Measurements from ENCODE around the gene IP6K3.

Gene IP6K3

DNA sequence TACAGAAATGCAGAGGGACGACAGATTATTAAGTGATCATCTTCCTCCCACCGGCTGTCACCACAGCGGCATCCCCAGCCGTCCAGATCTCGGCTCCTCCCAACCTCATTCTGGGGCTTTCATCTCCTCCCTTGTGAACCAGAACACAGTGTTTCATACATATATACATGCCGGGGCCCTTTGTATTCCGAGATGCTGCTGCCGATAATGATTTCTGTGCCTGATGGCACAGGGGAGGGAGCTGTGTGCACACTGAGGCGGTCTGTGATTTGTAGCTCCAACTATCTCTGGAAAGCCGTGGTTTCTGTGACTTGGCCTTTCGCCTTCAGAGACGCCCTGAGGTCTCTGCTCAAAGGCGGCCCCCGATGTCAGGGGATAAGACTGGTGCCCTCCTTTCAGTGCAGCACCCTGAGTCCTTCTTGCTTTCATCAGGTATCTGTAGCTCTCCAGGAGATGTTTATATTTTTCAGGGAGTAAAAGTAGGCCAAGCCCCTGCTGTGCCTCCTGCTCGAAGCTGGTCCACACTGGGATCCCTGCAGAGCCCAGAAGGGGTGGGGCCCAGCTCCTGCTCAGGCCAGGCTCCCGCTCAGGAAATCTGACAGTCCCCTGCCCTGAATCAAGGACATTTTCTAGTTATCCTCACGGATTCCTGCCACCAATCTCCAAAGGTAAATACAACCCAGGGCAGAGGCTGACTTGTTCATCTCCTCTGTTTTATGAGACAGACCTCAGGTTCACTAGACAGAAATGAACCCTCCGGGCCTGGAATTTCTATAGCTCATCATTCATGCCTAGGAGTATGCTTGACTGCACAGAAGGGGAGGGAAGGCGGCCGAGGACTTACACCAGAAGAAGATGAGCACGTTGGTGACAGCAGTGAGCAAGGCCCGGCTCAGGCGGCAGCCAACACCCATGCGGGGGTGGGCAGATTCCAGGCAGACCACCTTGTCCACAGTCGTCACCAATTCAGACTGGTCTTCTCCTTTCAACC, 31.0 kb upstream of the IP6K3 start:
- DNase-seq = no peak

GRCh38 chr6:33776764-33777163, 30.1 kb upstream of the IP6K3 start:
- DNase-seq = no peak

GRCh38 chr6:33776186-33776585, 29.5 kb upstream of the IP6K3 start:
- DNase-seq = no peak

DNA sequence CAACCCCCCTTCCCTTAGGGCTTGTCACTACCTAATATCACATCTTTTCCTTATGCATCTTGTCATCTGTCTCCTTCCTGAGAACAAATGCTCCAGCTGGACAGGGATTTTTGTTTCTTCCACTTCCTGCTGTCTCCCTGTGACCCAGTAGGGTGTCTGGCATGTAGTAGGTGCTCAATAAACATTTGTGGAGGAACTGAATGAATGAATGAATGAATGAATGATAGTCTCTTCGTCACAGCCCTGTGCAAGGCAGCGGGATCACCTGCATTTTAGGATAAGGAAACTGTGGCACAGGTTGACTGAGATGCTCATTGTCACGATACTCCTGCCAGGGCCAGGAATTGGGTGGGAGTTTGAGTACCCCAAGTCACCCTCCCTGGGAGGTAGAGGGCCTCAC, 28.1 kb upstream of the IP6K3 start:
- no peak for DNase-seq

DNA sequence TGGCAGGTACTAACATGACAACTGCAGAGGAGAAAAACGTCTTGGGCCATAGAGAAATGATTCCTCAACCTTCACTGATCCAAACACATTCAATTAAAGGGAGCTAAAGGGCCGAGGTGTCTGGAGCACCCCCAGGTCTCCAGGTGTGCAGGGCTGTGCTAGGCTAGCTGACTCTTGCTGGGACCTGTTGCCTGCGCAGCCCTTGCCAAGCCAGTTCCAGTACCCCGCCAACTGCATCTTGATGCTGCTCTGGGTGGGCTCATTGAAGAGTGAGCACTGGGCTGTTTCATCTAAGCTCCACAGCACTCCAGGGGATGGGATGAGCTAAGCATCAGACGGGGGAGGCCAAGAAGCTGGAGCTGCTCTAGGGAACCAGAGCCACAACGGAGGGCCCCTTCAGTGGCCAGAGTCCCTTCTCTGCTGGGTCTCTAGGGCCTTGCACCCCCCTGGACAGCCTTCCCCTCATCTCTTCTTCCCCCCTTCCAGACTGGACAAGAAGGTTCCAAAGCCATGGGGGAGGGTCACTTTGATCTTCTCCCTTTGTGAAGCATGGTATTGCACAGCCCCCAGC, 26.3 kb upstream of the IP6K3 start:
- no peak for DNase-seq

- DNase-seq = no peak
These were observed 25.6 kb upstream of the IP6K3 start for GRCh38 chr6:33772082-33772830.

DNA sequence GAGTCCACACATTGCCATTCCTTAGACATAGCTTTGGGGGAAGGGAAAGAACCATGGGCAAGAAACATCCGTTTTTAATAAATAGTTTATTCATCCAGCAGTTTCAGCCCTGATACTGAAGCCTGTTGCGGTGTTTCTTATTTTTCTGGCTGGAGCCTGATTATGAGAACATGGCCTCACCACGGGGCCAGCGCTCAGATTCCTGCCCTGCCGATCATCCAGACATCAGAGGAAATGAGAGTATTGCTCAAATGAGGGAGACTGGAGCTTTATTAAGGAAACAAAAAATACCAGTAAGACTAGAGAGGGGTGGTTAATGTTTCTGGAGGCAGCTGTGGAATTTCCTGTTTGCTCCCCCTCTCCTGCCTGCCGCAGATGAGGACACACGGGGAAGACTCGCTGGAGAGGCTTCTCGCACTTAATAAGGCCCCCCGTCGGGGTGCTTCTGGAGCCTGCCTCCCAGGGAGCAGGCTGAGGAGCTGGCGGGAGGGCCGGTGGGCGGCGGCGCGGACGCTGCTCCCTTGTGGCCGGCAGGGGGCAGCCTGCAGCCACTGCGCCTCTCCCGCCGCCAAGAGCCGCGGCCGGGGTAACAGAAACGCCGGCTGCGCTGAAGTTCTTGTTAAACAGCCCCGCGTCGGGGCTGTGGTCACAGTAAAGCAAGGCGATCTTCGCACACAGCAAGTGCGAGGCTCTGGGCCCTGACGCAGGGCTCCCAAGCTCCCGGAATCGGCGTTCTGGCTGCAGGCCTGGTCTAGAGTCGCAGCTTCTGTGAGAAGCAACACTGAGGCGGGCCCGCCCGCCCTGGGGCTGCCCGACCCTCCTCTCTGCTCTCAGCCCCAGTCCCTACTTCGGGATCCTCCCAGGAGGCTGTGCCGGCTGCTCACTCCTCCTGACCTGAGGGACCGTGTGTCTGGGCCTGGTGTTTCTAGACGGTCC, 24.7 kb upstream of the IP6K3 start:
- peak; percentile 74 to 90 (median 81) for DNase-seq

GRCh38 chr6:33770833-33771145, 24.1 kb upstream of the IP6K3 start:
- DNase-seq = no peak

DNA sequence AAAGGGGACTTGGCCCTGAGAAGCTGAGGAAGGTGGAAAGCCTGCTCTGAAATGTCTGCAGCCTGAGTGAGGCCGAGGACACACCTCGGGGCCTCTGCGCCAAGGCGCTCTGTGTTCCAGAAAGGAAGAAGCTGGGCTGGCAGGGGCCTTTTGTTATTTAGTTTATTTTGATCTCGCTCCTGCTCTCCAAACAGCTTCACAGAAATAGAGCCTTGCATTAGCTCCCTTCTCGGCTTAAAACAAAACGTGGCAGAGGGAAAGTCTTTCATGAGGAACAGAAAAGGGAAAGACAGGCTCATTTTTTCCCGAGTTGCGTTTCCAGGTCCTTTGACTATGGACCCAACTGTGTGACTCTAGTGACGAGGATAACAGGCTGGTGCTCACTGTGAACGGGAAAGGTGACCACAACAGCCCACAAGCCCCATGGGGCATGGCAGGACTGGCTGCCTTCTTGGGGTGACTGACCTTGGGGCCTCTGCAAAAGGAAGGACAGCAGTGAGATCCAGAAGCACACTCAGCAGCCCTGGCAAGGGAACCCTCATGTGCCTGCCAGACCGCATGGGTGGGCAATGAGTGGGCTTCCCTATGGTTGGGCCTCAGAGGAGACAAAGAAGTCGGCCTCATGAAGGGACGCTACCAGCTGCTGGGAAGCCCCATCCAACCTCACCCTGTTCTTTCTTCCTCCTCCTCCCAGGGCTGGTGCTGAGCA, 23.6 kb upstream of the IP6K3 start:
- DNase-seq = no peak

DNA sequence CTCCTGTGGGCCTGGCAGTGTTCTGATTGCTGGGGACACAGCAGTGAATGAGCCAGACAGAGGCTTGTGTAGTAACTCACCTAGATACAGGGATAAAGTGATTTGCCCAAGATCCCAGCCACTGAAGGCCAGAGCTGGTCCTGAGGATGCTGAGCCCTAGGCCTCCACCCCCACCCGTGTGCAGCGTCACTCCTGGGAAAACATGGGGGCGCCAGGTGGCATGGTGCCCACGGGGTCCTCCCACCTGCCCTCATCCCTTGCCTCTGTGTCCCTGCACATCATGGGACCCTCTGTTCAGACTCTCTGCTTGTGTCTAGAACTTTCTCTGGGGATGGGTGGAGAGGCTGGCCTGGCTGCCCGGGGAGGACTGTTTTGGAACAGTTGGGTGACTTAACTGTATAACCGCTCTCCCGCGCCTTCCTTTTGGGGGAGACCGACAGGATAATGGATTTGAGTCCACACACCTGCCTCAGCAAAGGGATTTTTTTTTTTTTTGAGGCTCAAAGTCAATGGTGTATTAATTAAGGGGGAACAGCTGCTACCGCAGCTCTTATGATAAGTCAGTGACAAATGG, 22.6 kb upstream of the IP6K3 start:
- no peak for DNase-seq

DNA sequence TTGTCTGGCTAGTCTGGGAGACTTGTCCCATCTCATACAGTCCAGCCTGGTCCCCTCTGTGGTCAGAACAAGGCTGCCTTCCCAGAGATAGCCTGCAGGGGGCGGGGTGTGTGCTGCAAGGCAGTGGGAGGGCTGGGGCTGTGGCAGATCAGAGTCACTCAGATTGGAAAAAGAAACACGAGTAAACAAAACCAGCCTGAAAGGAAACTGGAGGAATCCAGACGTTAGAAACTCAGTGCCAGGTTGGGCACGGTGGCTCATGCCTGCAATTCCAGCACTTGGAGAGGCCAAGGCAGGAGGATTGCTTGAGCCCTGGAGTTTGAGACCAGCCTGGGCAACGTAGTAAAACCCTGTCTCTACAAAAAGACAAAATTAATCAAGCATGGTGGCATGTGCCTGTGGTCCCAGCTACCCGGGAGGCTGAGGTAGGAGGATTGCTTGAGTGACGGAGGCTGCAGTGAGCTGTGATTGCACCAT, 22.0 kb upstream of the IP6K3 start:
- peak; percentile 77 to 91 (median 87) for DNase-seq

GRCh38 chr6:33766921-33767907, 20.5 kb upstream of the IP6K3 start:
- no peak for DNase-seq

- DNase-seq = no peak
These were observed 18.7 kb upstream of the IP6K3 start for GRCh38 chr6:33765368-33765767.

DNA sequence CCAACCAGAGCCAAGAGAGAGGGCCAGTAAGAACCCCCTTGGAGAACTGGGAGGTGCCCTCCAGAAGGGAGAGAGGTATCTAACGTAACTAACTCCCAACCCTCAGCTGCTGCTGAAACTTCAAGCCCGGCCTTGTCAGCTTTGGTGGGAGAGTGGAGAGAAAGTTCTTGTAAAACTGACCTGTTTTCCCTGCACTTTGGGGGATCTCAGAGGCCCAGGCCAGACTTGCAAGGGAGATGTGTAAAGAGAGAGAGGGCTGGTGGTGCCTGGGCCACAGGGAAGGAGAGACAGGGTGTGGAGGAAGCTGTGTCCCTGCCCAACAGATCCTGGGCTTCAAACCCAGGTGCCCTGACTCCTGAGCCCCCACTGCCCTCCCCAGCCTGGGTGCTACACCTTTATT, 17.3 kb upstream of the IP6K3 start:
- DNase-seq = no peak

GRCh38 chr6:33763483-33763882, 16.8 kb upstream of the IP6K3 start:
- no peak for DNase-seq

DNA sequence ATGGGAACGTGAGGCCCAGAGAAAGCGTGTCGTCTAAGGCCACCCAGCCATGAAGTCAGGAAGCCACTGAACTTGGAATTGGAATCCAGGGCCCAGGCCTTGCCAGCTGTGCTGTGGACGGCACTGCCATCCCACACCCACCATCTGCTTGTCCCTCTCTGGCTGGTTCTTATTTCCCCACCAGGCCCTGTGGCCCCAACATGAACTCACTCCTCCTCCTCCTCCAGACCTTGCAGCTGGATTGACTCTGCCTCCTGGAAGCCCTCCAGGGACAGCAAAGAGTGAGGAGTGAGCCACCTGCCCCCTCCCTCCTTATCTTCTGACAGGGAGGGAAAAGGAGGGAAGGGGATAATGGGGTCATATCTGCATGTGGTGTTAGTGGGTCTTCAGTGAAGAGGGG, 16.0 kb upstream of the IP6K3 start:
- DNase-seq = no peak

DNA sequence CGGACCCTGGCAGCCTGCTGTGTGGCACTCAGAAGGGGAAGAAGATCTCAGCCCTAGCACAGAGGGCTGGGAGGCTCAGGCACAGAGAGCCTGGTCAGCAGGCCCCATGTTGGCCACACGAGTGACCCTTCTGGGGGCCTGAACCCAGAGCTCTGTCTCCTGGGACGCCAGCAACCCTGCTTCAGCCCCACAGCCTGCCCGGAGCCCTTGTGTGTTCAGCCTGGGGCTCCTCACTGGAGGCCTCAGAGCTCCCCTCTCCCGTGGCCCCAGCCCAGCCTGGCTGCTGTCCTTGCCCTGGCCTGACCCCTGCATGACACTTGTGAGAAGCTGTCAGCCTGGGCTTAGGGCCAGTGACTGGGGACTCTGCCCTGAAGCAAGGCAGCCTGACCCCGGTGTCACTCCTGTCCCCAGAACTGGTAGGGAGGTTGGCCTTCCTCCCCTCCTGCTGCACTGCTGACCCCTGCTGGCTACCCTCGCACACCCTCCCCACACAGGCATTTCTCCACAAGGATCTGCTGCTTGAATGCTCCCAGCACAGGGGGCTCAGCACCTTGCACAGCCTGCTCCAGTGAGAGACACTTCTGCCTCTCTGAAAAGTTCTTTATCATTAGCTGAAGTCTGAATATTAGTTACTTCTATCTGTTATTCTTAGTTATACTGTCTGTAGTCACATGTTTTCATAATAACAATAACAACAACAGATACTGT, 15.4 kb upstream of the IP6K3 start:
- peak; percentile 54 to 82 (median 57) for DNase-seq

GRCh38 chr6:33761581-33761921, 14.8 kb upstream of the IP6K3 start:
- DNase-seq = no peak

GRCh38 chr6:33759887-33760629, 13.4 kb upstream of the IP6K3 start:
- DNase-seq = no peak

Measured in suppressor macrophage treated with lipopolysaccharide for 1 hour (primary cell).